MM.1S (cell line): Measurements from ENCODE around the gene NIM1K.
A peak's percentile ranks its signal among the peaks of the same experiment; 100 is the strongest.

ENCODE experiments used
- DNase-seq: peaks from one replicate; pipeline ENCODE4 v3.0.0-alpha.2; 2015
- H2AFZ ChIP-seq: fragments of 300-600 bp; sonication (generic); 2 replicates; pipeline ENCODE4 v1.6.0; 2016; ENCODE audit warnings: antibody characterized with exemption, low read length
- H3F3A ChIP-seq: fragments of 300-600 bp; sonication (generic); 2 replicates; pipeline ENCODE4 v1.6.1; 2016; ENCODE audit warnings: mild to moderate bottlenecking, antibody characterized with exemption, low read length, moderate library complexity, mixed read lengths; ENCODE audit not compliant: insufficient read depth
- H3K27ac ChIP-seq: fragments of 300-600 bp; sonication (generic); 2 replicates; pipeline ENCODE4 v1.5.1; 2016; ENCODE audit warnings: mild to moderate bottlenecking, low read length
- H3K27me3 ChIP-seq: fragments of 300-600 bp; sonication (generic); replicated peaks from 2 replicates; pipeline ENCODE4 v1.6.0; 2016; ENCODE audit warnings: low read length; ENCODE audit not compliant: insufficient read depth
- H3K36me3 ChIP-seq: fragments of 300-600 bp; sonication (generic); replicated peaks from 2 replicates; pipeline ENCODE4 v1.6.1; 2016; ENCODE audit warnings: mild to moderate bottlenecking, low read length, mixed read lengths; ENCODE audit not compliant: insufficient read depth
- H3K4me1 ChIP-seq: fragments of 300-600 bp; sonication (generic); 2 replicates; pipeline ENCODE4 v1.6.1; 2016; ENCODE audit warnings: low read length, mixed read lengths
- H3K4me2 ChIP-seq: fragments of 300-600 bp; sonication (generic); 2 replicates; pipeline ENCODE4 v1.6.0; 2016; ENCODE audit warnings: low read depth, low read length
- H3K4me3 ChIP-seq: fragments of 300-600 bp; sonication (generic); 2 replicates; pipeline ENCODE4 v1.5.1; 2016; ENCODE audit warnings: low read length, mixed read lengths
- H3K79me2 ChIP-seq: fragments of 300-600 bp; sonication (generic); 2 replicates; pipeline ENCODE4 v1.6.1; 2016; ENCODE audit warnings: mixed run types, low read length, mixed read lengths
- H3K9ac ChIP-seq: fragments of 300-600 bp; sonication (generic); 2 replicates; pipeline ENCODE4 v1.6.1; 2016; ENCODE audit warnings: low read length, mixed read lengths
- H3K9me2 ChIP-seq: fragments of 300-600 bp; sonication (generic); replicated peaks from 2 replicates; pipeline ENCODE4 v1.6.1; 2016; ENCODE audit warnings: mild to moderate bottlenecking, low read length, mixed read lengths; ENCODE audit not compliant: insufficient read depth
- H3K9me3 ChIP-seq: fragments of 300-600 bp; sonication (generic); replicated peaks from 2 replicates; pipeline ENCODE4 v1.6.1; 2016; ENCODE audit warnings: mild to moderate bottlenecking, low read length, mixed read lengths; ENCODE audit not compliant: insufficient read depth
- H4K20me1 ChIP-seq: fragments of 300-600 bp; sonication (generic); 2 replicates; pipeline ENCODE4 v1.6.1; 2016; ENCODE audit warnings: mild to moderate bottlenecking, low read length, moderate library complexity, mixed read lengths; ENCODE audit not compliant: insufficient read depth
- EZH2 ChIP-seq: fragments of 300-600 bp; sonication (generic); optimal IDR thresholded peaks from 2 replicates; pipeline ENCODE3; 2017; ENCODE audit warnings: low read depth, mild to moderate bottlenecking, antibody characterized with exemption, low read length, mixed read lengths
- EZH2phosphoT487 ChIP-seq: fragments of 300-600 bp; sonication (generic); IDR thresholded peaks from 2 replicates; pipeline ENCODE4 v1.6.1; 2018; ENCODE audit warnings: antibody characterized with exemption, low read length
- TF ChIP-seq, protein P1 (sequence below): fragments of 300-600 bp; sonication (generic); IDR thresholded peaks from 2 replicates; pipeline ENCODE4 v1.5.1; 2016; ENCODE audit warnings: antibody characterized with exemption, low read length, mixed read lengths

Gene NIM1K

DNA sequence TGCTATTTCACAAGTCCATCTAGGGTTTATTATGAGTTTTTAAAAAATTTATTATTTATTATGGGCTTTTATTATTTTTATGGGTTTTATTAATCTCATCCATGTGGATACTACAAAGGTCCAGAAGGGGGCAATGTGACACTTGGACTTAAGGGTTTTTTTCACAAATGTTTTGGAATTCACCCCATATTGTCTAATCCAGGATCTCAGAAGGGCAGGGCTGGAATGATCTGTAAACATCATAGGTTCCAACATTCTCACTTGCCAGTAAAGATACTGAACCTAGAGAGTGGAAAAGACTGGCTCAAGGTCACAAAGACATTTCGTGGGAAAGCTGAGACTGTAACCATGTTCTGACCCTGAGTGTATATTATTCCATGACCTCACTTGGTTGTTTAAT is 35.6 kb downstream of the NIM1K start:
- H3F3A ChIP-seq: no peaks in the 10 kb centered on the region
- no peaks in the 10 kb centered on the region for H3K9me3 ChIP-seq
- H3K27ac ChIP-seq: no peak overlapping the region
- no peak overlapping the region for H3K4me3 ChIP-seq
- H3K79me2 ChIP-seq: no peaks in the 10 kb centered on the region
- no peak for DNase-seq
- H3K4me1 ChIP-seq: no peaks in the 10 kb centered on the region
- no peak overlapping the region for H3K4me2 ChIP-seq
- H3K9ac ChIP-seq: no peak overlapping the region
- H3K9me2 ChIP-seq: no peaks in the 10 kb centered on the region
- no peaks in the 10 kb centered on the region for H3K36me3 ChIP-seq
- no peaks in the 10 kb centered on the region for H4K20me1 ChIP-seq
- no peak for TF ChIP-seq EZH2phosphoT487
- TF ChIP-seq, protein P1, sequence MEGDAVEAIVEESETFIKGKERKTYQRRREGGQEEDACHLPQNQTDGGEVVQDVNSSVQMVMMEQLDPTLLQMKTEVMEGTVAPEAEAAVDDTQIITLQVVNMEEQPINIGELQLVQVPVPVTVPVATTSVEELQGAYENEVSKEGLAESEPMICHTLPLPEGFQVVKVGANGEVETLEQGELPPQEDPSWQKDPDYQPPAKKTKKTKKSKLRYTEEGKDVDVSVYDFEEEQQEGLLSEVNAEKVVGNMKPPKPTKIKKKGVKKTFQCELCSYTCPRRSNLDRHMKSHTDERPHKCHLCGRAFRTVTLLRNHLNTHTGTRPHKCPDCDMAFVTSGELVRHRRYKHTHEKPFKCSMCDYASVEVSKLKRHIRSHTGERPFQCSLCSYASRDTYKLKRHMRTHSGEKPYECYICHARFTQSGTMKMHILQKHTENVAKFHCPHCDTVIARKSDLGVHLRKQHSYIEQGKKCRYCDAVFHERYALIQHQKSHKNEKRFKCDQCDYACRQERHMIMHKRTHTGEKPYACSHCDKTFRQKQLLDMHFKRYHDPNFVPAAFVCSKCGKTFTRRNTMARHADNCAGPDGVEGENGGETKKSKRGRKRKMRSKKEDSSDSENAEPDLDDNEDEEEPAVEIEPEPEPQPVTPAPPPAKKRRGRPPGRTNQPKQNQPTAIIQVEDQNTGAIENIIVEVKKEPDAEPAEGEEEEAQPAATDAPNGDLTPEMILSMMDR: peak; percentile 48
- no peaks in the 10 kb centered on the region for H3K27me3 ChIP-seq
- H2AFZ ChIP-seq: no peak overlapping the region

DNA sequence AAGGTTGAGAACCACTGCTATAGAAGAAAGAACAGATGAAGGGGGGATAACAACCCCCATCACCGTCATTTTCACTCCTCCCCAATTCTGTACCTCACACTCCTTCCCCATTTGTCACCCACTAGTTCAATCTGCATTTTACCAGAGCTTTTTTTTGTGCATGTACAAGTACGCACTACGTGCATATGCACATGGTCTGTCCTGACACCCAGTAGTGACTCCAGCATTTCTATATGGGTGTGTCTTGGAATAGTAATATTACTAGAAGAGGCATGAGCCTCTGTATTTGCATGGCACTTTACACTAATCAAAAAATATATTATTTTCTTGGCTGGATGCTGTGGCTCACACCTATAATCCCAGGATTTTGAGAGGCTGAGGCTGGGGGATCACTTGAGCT is 38.7 kb downstream of the NIM1K start:
- Histone ChIP-seq H3K27me3 (no peaks in the 10 kb centered on the region), H3K9me2 (no peaks in the 10 kb centered on the region), H2AFZ (no peak overlapping the region), H3K36me3 (no peaks in the 10 kb centered on the region), H3K4me1 (peaks cover 7% of the 10 kb centered on the region), H3K27ac (no peak overlapping the region), H3F3A (peaks cover 6% of the 10 kb centered on the region), H3K9ac (no peak overlapping the region), H3K9me3 (no peaks in the 10 kb centered on the region), H4K20me1 (no peaks in the 10 kb centered on the region), H3K4me3 (no peak overlapping the region), H3K79me2 (no peaks in the 10 kb centered on the region), H3K4me2 (no peak overlapping the region)
- no peak for DNase-seq
- TF ChIP-seq EZH2 (no peak), EZH2phosphoT487 (no peak)
- TF ChIP-seq, protein P1: no peak

DNA sequence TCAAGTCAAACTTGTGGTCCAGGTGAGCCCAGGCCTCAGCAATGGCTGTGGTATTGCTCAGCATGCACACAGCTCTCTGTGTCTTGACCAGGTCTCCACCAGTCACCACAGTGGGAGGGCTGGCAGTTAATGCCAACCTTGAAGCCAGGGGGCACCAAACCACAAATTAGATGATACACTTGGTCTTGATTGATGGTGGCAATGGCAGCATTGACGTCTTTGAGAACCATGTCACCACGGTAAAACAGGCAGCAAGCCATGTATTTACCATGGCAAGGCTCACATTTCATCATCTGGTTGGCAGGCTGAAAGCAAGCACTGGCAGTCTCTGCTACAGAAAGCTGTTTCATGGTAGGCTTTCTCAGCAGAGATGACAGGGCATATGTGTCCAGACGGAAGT is 40.0 kb downstream of the NIM1K start:
- no peaks in the 10 kb centered on the region for H3K27me3 ChIP-seq
- peaks cover 6% of the 10 kb centered on the region for H3F3A ChIP-seq
- H3K4me2 ChIP-seq: no peak overlapping the region
- H3K4me1 ChIP-seq: peaks cover 7% of the 10 kb centered on the region
- no peaks in the 10 kb centered on the region for H3K36me3 ChIP-seq
- peak; percentile 25 for DNase-seq
- no peak overlapping the region for H3K27ac ChIP-seq
- H3K9ac ChIP-seq: no peak overlapping the region
- H3K79me2 ChIP-seq: no peaks in the 10 kb centered on the region
- TF ChIP-seq, protein P1: peak; percentile 28
- TF ChIP-seq EZH2: no peak
- no peak overlapping the region for H3K4me3 ChIP-seq
- H4K20me1 ChIP-seq: no peaks in the 10 kb centered on the region
- no peaks in the 10 kb centered on the region for H3K9me2 ChIP-seq
- H2AFZ ChIP-seq: no peak overlapping the region
- no peaks in the 10 kb centered on the region for H3K9me3 ChIP-seq
